ENCODE results near the gene NCOA1.

DNA sequence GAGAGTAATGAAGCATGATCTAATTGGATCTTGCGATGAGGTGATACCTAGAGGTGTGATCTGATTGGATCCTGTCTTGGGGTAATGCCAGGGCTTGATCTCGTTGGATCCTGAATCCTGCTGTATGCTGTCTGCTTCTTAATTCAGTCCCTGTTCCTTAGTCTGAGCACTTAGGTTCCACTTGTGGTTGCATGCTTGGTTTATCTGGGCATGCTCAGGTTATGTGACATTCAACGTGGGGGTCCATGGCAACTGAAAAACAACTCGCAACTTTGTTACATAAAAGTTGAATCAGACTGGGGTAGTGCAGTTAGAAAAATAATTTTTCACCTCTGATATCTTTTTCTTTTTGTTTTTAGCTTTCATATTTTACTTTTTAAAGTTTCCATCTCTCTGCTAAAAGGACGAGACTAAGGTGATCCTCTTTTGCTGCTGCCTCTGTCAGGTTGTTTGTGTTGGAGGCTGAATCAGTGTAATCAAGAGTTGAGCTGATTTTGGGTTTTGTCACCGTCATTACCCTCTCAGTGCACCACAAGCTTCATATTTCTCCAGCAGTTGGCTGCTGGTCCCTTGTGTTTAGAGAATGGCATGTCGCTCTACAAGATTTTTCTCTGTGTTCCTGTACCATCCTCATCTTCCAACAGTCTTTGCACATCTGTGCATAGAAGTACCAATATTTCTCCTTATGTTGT, 67.9 kb downstream of the NCOA1 start:
- TF ChIP-seq, protein P1, sequence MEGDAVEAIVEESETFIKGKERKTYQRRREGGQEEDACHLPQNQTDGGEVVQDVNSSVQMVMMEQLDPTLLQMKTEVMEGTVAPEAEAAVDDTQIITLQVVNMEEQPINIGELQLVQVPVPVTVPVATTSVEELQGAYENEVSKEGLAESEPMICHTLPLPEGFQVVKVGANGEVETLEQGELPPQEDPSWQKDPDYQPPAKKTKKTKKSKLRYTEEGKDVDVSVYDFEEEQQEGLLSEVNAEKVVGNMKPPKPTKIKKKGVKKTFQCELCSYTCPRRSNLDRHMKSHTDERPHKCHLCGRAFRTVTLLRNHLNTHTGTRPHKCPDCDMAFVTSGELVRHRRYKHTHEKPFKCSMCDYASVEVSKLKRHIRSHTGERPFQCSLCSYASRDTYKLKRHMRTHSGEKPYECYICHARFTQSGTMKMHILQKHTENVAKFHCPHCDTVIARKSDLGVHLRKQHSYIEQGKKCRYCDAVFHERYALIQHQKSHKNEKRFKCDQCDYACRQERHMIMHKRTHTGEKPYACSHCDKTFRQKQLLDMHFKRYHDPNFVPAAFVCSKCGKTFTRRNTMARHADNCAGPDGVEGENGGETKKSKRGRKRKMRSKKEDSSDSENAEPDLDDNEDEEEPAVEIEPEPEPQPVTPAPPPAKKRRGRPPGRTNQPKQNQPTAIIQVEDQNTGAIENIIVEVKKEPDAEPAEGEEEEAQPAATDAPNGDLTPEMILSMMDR (IDR thresholded peaks at IDR 0.05) = no peak
- TF ChIP-seq SIN3A (IDR thresholded peaks at IDR 0.05; ENCODE audit: borderline replicate concordance, insufficient read depth, low read depth, low read length) = no peak

Data from Panc1 (cell line).